Adrenal gland (tissue), 5 donors: ENCODE measurements around the gene CCDC170.

Experiments used
- POLR2A ChIP-seq, 2 donors: fragments of 450-650 bp; IDR thresholded peaks; one replicate each; pipeline ENCODE4 v1.6.1; 2017; ENCODE audit warnings: antibody characterized with exemption in 2 of 2, mild to moderate bottlenecking in 2 of 2, moderate library complexity in 1 of 2
- TF ChIP-seq, protein P1 (sequence below), 6 experiments: fragments of 450-650 bp in 4 of 6; fragments of 200-600 bp in 2 of 6; sonication (generic) in 1 of 6; IDR thresholded peaks; 1 replicate in 5 of 6; 2 replicates in 1 of 6; pipeline versions ENCODE4 v1.5.1 to v1.8.0; 2016 to 2021; ENCODE audit warnings: antibody characterized with exemption in 6 of 6, mild to moderate bottlenecking in 2 of 6, moderate library complexity in 1 of 6
- donor health status: DM: no; HTN: no; CAD: no.

DNA sequence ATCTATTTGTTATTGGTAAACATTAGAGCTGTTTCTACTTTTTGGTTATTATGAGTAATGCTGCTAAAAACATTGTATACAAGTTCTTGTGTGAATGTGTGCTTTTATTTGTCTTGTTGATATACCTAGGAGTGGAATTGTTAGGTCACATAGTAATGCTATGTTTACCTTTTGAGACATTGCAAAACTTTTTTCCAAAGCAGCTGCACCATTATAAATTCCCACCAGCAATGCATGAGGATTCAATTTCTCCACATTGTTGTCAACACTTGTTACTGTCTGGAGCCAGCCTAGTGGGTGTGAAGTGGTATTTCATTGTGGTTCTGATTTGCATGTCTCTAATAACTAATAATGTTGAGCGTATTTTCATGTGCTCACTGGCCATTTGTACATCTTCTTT is 145.9 kb downstream of the CCDC170 start:
- TF ChIP-seq, protein P1, sequence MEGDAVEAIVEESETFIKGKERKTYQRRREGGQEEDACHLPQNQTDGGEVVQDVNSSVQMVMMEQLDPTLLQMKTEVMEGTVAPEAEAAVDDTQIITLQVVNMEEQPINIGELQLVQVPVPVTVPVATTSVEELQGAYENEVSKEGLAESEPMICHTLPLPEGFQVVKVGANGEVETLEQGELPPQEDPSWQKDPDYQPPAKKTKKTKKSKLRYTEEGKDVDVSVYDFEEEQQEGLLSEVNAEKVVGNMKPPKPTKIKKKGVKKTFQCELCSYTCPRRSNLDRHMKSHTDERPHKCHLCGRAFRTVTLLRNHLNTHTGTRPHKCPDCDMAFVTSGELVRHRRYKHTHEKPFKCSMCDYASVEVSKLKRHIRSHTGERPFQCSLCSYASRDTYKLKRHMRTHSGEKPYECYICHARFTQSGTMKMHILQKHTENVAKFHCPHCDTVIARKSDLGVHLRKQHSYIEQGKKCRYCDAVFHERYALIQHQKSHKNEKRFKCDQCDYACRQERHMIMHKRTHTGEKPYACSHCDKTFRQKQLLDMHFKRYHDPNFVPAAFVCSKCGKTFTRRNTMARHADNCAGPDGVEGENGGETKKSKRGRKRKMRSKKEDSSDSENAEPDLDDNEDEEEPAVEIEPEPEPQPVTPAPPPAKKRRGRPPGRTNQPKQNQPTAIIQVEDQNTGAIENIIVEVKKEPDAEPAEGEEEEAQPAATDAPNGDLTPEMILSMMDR (IDR thresholded peaks at IDR 0.05) = no peak
- no peak for TF ChIP-seq POLR2A (IDR thresholded peaks at IDR 0.05)
